HG02970 (cell line): ENCODE results near the gene LTN1.
"Not testable (repeated sequence)": the region's sequence is repeated elsewhere in the genome, so short reads cannot be mapped to it uniquely, and the experiment has no call there.

ENCODE experiments used
- ATAC-seq: cut with Tn5 transposase; IDR thresholded peaks from one replicate; pipeline ENCODE4 v1.9.1; 2021; ENCODE audit warnings: mild to moderate bottlenecking, moderate library complexity, moderate number of reproducible peaks; ENCODE audit not compliant: unreplicated experiment, low FRiP score

LTN1 gene

DNA sequence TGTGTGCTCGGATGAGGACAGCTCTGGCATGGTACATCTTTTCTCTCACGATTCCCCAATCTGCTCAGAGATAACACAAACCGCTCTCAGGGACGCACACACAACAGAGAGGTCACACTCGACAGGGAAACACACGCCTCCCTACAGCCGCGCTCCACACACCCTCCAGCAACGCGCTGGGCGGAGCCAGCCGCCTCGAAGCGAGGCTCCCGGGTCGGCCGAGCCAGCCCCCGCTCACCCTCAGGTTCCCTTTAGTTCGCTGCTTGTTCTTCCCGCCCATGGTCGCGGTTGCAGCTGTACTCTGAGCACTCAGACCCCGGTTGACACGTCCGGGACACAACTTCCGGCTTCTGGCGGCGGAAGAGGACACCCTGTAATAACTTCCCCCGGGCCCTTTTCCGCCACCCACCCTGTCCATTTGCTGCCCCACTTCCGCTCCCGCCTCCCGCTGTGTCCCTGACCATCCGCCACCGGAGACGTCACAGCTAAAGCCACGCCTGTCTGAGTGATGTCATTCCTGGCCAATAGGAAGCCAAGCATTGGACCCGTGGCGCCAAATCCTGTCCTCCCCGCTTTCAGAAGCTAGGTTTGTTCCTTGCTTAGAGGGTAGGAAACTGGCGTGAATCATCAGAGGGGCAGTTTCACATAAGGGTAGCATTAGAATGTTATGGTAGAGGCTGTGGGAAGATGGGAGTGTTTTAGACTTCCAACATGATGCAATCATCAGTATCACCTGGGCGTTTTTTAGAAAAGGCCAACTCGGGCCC lies at the start of gene LTN1:
Gene LTN1 (minus strand): TSS at position 352 of the 767 bp plus-strand sequence. CDS start 72 bp downstream, at position 280.
- peak; percentile 99 for ATAC-seq

- ATAC-seq = no peak
Measured at GRCh38 chr21:29034678-29035077, 42.0 kb upstream of the LTN1 start.

DNA sequence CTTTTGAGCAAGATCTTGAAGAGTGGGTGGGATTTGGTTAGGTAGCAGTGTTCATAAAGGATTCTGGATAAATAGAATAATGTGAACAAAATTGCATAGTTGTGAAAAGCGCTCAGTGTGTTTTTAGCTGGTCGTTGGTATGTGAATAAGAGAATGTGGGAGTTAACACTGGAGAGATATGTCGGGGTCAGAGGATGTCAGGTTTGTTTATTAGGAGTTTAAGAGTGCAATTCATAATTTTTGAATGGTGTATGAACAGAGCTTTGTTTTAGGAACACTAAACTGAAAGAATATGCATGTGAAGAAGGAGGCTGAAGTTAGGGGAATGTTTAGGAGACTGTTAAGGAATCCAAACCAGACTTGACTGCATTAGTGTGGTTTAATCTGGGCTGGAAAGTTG lies 41.2 kb upstream of the LTN1 start:
- no peak for ATAC-seq

DNA sequence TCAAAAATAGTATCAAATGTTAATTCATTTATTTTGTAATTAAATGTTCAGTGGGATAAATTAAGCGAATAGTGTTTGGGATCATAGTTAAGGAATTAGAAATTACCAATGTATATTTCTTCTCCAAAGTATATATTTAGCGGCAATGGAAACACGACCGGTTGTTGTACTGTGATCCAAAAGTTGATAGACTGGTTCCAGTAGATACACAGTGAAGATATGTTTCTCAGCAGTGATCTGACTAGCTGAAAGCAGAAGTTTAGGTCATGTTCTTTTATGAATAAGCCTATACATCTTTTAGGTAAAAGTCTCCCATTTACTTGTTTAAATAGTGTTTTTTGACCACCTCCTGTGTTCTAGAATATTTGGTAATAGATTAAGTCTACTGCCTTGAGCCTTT lies 40.6 kb upstream of the LTN1 start:
- ATAC-seq = no peak

GRCh38 chr21:29030909-29031308 lies 38.2 kb upstream of the LTN1 start:
- no peak for ATAC-seq

GRCh38 chr21:29029524-29029923 lies 36.8 kb upstream of the LTN1 start:
- ATAC-seq = no peak

DNA sequence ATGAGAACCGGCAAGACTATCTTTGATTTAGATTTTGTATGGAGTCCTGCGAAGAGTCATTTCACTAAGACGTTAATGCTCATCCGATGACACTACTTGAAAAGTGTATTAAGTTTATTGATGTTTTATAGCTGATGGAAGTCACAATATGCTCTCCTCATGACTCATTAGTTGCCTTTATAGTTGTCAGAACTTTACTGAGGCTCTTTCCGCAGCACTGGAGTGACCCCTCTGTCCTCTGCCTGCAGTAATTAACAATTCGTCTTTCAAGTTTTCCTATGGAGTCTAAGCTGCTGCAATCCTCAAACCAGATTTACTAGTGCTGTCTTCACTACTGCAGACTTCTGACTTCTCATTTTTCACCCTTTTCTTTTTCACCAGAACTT lies 32.6 kb upstream of the LTN1 start:
- no peak for ATAC-seq

- ATAC-seq = peak; percentile 98
Measured at GRCh38 chr21:29024474-29025327, 32.0 kb upstream of the LTN1 start, which contains the start of gene USP16. TSS of gene USP16 (plus strand) at chr21:29024668. CDS start at chr21:29027914, 3,246 bp downstream.

DNA sequence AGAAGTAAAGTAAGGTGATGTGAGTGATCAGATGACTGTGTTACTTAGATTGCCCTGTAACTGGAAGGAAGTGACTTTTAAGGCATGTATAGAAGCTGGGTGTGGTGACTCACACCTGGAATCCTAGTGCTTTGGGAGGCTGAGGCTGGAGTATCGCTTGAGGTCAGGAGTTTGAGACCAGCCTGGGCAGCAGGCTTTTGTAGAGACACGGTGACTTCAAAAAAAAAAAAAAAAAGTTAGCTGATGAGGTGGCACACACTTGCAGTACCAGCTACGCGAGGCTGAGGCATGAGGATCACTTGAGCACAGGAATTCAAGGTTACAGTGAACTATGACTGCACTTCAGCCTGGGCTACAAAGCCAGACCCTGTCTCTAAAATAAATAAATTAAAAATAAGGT lies 29.5 kb upstream of the LTN1 start:
- no peak for ATAC-seq

GRCh38 chr21:29018540-29018939 lies 25.9 kb upstream of the LTN1 start:
- ATAC-seq = no peak

- ATAC-seq = no peak
Measured at GRCh38 chr21:29017639-29018237, 25.1 kb upstream of the LTN1 start.

- not testable (repeated sequence) for ATAC-seq
Measured at GRCh38 chr21:29011236-29011635, 18.6 kb upstream of the LTN1 start.

- ATAC-seq = no peak
Measured at GRCh38 chr21:29008367-29008766, 15.7 kb upstream of the LTN1 start.

DNA sequence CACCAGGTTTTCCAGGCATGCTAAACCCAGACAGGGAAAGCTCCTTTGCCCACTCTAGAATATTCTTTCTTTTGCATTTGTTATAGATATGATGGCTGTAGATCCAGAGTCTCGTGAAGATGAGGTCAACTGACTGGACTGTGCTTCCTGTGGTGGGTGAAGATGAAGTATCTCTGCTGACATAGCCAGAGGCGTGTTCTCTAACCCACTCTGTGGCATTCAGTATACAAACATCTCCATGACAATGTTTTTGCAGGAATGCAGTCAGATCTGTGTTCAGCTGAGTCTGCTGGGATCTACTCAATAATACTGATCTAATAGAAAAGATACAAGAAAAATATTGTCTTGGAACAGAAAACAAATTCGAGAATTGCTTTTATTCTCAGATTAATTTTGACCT lies 15.1 kb upstream of the LTN1 start:
- ATAC-seq = no peak

GRCh38 chr21:29007135-29007534 lies 14.5 kb upstream of the LTN1 start:
- ATAC-seq = no peak

DNA sequence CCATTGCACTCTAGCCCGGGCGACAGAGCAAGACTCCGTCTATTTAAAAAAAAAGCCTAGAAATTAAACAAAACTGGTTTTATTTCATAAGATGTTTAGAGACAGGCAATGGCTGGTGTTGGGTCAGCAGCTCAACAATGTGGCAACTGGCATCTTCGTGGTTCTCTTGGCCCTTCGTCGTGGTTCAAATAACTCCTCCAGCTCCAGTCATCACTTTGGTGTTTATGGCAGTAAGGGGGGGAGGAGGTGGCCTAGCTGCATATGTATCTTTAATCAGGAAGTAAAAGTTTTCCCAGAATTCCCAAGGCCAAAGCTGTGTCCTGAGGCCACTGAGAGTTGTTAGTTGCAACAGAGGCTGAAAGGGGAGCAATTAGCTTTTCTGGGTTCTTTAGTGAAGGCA lies 13.0 kb upstream of the LTN1 start:
- no peak for ATAC-seq

GRCh38 chr21:29002442-29003144 lies 9.9 kb upstream of the LTN1 start:
- ATAC-seq = peak; percentile 99

DNA sequence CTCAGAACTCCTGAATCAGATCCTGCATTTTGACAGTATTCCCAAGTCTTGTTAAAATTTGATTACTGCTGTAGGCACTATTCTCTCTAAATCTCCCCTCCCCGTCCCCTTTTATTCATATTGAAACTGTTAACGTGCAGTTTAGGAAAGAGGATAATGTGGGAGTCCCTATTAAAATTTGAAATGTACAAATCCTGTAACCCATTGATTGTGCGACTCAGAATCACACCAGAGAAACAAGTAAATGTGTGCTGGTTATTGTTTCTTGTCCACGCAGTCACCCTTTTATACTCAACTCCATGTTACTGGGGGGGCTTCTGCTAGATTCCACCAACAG lies 584 bp upstream of the LTN1 start:
- no peak for ATAC-seq

- no peak for ATAC-seq
Measured at GRCh38 chr21:28991861-28992525, 684 bp downstream of the LTN1 start.

DNA sequence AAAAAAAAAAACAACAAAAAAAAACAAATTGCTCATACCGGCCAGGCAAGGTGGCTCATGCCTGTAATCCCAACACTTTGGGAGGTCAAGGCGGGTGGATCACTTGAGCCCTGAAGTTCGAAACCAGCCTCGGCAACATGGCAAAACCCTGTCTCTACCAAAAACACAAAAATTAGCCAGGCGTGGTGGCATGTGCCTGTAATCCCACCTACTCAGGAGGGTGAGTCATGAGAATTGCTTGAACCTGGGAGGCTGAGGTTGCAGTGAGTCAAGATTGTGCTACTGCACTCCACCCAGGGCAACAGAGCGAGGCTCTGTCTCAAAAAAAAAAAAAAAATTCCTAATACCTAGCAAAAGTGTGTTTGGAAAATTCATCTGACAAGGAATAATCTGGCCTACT lies 4.5 kb downstream of the LTN1 start:
- not testable (repeated sequence) for ATAC-seq
